CD4-positive, CD25-positive, alpha-beta regulatory T cell (primary cell): ENCODE measurements around the gene GPRIN2. TPM values are rescaled to one million over a fixed set of nuclear protein-coding genes. Genes with fewer than 3 reads are reported as not detected.

ENCODE experiments used
- ATAC-seq, 2 donors: fragments of 150-1000 bp; cut with Tn5 transposase; one replicate each; pipeline ENCODE4 v1.10.0; 2021; ENCODE audit warnings: low read depth in 2 of 2, moderate number of reproducible peaks in 2 of 2, moderate library complexity in 1 of 2
- DNase-seq, 3 donors: peaks; one replicate each; pipeline versions ENCODE4 v3.0.0 to v3.0.0-alpha.2; 2012 to 2022; ENCODE audit warnings: mixed read lengths in 1 of 3
- H3K27ac ChIP-seq: one replicate; pipeline ENCODE4 v1.7.0; 2013; ENCODE audit warnings: mild to moderate bottlenecking, low read length; ENCODE audit not compliant: insufficient read depth, poor library complexity, severe bottlenecking
- H3K27me3 ChIP-seq: one replicate; pipeline ENCODE4 v1.7.0; 2013; ENCODE audit warnings: low read length; ENCODE audit not compliant: control insufficient read depth, insufficient read depth
- H3K36me3 ChIP-seq: one replicate; pipeline ENCODE4 v1.7.0; 2013; ENCODE audit warnings: mild to moderate bottlenecking, low read length, moderate library complexity; ENCODE audit not compliant: control insufficient read depth, insufficient read depth
- H3K4me1 ChIP-seq: 2 replicates; pipeline ENCODE4 v1.7.0; 2013; ENCODE audit warnings: mild to moderate bottlenecking, low read length; ENCODE audit not compliant: insufficient read depth, control insufficient read depth, poor library complexity, severe bottlenecking
- H3K4me3 ChIP-seq: one replicate; pipeline ENCODE4 v1.7.0; 2013; ENCODE audit warnings: low read depth, mild to moderate bottlenecking, low read length, moderate library complexity
- H3K9me3 ChIP-seq, 2 experiments: 1 replicate in 1 of 2; 2 replicates in 1 of 2; pipeline ENCODE4 v1.7.0; 2013; ENCODE audit warnings: low read length in 2 of 2, mild to moderate bottlenecking in 1 of 2, moderate library complexity in 1 of 2; ENCODE audit not compliant: control insufficient read depth in 2 of 2
- H3K27ac Mint-ChIP-seq, 3 donors: one replicate each; pipeline ENCODE4 v1.8.0; 2020 to 2022; ENCODE audit warnings: mild to moderate bottlenecking in 3 of 3, mixed read lengths in 3 of 3, moderate library complexity in 2 of 3
- H3K27me3 Mint-ChIP-seq: one replicate; pipeline ENCODE4 v1.8.0; 2022; ENCODE audit warnings: mild to moderate bottlenecking, mixed read lengths
- H3K36me3 Mint-ChIP-seq: one replicate; pipeline ENCODE4 v1.8.0; 2020; ENCODE audit warnings: mixed read lengths
- H3K4me1 Mint-ChIP-seq, 4 donors: one replicate each; pipeline ENCODE4 v1.8.0; 2020 to 2022; ENCODE audit warnings: mixed read lengths in 4 of 4, mild to moderate bottlenecking in 1 of 4
- H3K4me3 Mint-ChIP-seq, 4 donors: one replicate each; pipeline ENCODE4 v1.8.0; 2020 to 2022; ENCODE audit warnings: mild to moderate bottlenecking in 4 of 4, mixed read lengths in 4 of 4, moderate library complexity in 3 of 4
- H3K9me3 Mint-ChIP-seq, 7 donors: one replicate each; pipeline ENCODE4 v1.8.0; 2020 to 2022; ENCODE audit warnings: mixed read lengths in 7 of 7, mild to moderate bottlenecking in 3 of 7, moderate library complexity in 2 of 7
- polyA plus RNA-seq, 4 donors: library from polyadenylated mRNA; unstranded; fragments of 300-500 nt; fragmentation: Illumina TruSeq; gene quantifications; one replicate each; pipeline ENCODE4 v1.2.3, GENCODE V29; 2021
- total RNA-seq: library from RNA; stranded (reverse); gene quantifications from one replicate; pipeline ENCODE4 v1.2.3, GENCODE V29; 2022

Gene GPRIN2
- total and polyA plus RNA-seq, 5 donors from 2014 or later: not detected

DNA sequence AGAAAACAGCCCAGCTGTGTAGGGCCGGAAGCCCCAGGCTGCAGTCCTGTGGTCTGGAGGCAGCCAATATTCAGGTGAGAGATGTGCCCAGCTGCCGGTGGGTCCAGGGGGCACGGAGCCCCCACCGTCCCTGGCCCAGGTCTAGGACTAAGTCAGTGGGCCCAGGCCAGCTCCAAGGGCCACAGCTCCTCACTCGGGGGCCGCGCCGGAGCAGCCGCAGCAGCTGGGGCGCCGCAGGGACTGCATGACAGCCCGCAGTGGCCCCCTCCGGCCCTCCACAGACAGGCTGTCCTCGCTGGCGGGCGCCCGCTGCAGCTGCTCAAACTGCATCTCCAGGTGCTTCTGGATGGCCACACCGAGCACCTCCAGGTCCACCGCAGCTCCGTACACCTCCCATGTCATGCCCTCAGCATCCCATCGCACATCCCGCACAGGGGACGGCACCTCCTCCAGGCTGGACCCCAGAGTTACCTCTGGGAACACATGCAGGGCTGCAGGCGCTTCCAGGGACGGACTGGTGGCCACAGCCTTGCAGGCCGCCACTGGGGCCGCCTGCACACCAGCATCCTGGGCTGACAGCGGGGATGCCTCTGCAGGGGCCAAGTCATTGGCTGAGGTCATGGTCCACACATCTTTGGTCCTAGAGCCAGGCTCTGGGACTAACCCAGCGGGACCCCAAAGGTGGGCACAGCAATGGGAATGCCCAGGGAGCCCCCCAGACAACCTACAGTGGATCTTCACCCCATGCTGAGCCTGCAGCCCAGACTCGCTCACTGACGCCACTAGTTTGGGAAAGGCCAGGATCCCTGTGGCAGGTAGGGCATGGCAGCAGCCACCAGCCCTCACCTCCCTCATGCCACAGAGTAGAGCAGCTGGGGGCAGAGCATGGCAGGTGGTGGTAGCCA is 7.0 kb downstream of the GPRIN2 start:
- Mint-ChIP-seq H3K27ac (no peak overlapping the region), H3K27me3 (peaks cover 10% of the 10 kb centered on the region)

DNA sequence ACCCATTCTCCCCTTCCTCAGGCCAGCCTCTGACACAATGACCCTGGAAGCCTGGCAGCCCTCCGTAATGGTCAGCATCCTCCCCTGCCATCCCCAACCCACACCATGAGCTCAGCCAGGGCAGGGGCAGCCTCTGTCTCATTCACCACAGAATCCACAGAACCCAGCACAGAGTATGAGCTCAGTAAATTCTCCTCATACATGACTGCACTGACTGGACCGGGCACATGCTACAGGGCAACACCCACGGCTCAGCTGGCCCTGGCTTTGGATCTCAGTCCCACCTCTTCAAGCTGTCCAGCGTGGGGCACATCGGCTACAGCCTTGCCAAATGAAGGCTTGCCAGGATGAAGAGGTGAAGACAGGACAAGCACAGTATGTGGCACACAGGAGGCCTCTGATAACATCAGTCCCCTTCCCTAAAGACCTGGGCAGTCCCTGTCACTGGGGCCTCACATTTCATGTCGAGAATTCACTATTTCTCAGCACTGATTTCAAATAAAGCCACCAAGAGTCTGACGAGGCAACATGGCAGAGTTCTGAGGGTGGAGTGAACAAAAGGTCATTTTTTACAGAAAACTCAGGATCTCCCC is 7.9 kb downstream of the GPRIN2 start:
- H3K9me3 ChIP-seq: no peaks in the 10 kb centered on the region
- Mint-ChIP-seq H3K27ac (no peak overlapping the region), H3K9me3 (no peaks in the 10 kb centered on the region), H3K4me1 (no peaks in the 10 kb centered on the region), H3K36me3 (no peaks in the 10 kb centered on the region), H3K27me3 (peaks cover 9% of the 10 kb centered on the region), H3K4me3 (no peak overlapping the region)
- no peaks in the 10 kb centered on the region for H3K36me3 ChIP-seq
- ATAC-seq (no peak), DNase-seq (no peak)
- H3K27ac ChIP-seq: no peak overlapping the region
- H3K4me1 ChIP-seq: no peaks in the 10 kb centered on the region
- peaks cover 1% of the 10 kb centered on the region for H3K27me3 ChIP-seq
- no peak overlapping the region for H3K4me3 ChIP-seq

More for the DNA sequence above, 7.0 kb downstream of the GPRIN2 start:
- no peak for ATAC-seq
- Histone ChIP-seq H3K9me3 (no peaks in the 10 kb centered on the region), H3K4me3 (no peak overlapping the region), H3K27ac (no peak overlapping the region), H3K4me1 (no peaks in the 10 kb centered on the region), H3K36me3 (no peaks in the 10 kb centered on the region), H3K27me3 (peaks cover 2% of the 10 kb centered on the region)
- no peak for DNase-seq
- Mint-ChIP-seq H3K9me3 (no peaks in the 10 kb centered on the region), H3K4me1 (no peaks in the 10 kb centered on the region), H3K36me3 (no peaks in the 10 kb centered on the region), H3K4me3 (no peak overlapping the region)

DNA sequence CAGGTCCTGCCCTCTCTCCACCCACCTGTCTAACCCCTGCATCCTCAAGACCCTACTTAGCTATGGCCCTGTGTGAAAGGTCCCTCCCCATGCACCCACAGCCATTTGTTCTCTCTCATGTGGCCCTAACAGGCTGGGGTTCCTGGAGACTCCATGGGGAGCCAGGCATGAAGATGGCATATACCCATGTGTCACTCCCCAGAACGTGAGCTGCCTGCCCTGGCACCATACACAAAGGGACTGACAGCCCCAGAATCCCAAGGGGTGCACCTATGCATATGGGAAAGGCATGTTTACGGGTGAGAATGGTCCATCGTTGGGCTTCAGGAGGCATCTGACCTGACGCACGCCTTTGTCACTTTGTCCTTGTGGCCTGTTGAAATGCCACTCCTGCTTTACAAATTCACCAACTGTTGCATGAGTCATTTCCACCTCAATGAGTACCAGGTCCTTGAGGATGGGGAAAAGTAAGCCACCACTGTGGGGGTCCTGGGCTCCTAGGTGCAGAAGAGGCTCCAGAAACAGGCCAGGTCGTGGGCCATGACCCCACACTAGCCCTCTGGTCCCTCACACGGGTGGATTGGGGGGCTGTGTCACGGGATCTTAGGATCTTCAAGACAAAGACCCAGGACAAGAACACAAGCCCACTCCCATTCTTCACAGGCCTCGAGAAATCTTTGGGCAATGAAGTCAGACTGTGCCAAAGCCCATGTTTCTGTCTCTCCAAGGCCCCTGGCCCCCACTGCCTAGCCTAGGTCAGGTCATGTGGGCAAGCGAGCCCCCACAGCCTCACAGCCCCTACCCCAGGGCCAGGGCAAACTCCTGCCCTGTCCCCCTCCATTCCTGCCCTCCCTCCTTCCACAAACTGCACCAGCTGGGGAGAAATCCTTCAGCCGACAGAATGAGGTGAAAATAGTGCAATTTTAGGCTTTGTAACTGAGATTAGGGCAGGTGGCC is 8.6 kb downstream of the GPRIN2 start:
- H3K27me3 Mint-ChIP-seq: peaks cover 9% of the 10 kb centered on the region
- no peak overlapping the region for H3K4me3 Mint-ChIP-seq
- no peaks in the 10 kb centered on the region for H3K36me3 ChIP-seq
- no peak for DNase-seq
- no peak overlapping the region for H3K27ac ChIP-seq
- H3K27me3 ChIP-seq: no peaks in the 10 kb centered on the region
- H3K4me1 ChIP-seq: no peaks in the 10 kb centered on the region
- no peaks in the 10 kb centered on the region for H3K9me3 ChIP-seq
- no peaks in the 10 kb centered on the region for H3K9me3 Mint-ChIP-seq
- H3K4me3 ChIP-seq: no peak overlapping the region
- H3K4me1 Mint-ChIP-seq: no peaks in the 10 kb centered on the region
- H3K36me3 Mint-ChIP-seq: no peaks in the 10 kb centered on the region
- ATAC-seq: no peak
- H3K27ac Mint-ChIP-seq: no peak overlapping the region

DNA sequence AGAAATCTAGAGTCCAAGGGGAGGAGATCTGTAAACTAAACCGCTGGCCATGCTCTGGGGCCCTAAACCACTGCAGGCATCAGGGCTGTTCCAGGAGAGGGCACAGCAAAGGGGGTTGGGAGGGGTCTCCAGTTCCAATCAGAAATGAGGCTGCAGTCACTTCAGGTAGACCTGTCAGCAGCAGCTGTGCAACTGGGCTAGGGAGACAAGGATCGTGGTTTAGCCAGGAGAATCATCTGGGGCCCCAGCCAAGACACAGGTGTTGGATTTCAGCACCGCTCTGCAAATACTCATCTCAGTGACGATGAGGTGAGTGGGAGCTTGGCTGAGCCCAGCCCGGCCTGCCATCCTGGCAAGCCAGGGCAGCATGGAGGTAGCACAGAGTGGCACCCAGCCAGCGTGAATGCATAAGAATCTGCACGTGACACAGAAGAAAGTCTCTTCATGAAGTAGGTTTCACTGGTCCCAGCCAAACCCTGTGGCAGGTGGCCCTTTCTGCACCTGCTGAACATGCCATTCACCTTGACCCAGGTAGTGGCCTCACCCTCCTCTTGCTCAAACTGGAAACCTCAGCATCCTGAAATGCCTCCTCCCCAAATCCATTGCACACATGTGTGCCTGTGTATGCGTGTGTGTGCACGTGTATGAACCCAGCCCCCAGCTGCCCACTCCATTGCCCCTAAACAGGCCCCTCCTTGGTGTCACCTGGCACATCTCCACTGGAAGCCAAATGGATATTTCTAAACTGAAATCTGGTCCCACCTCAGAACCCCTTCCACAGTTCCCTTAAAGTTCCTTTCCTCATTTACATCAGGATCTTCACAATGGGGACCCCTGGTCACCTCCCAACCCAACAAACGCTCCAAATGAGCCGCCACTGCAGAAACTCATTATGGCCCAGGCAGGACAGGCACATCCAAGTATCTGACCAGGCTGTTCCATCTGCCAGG is 9.6 kb downstream of the GPRIN2 start:
- Mint-ChIP-seq H3K4me3 (no peak overlapping the region), H3K4me1 (no peaks in the 10 kb centered on the region), H3K27ac (no peak overlapping the region), H3K9me3 (no peaks in the 10 kb centered on the region), H3K27me3 (peaks cover 17% of the 10 kb centered on the region), H3K36me3 (no peaks in the 10 kb centered on the region)
- Histone ChIP-seq H3K27ac (no peak overlapping the region), H3K4me3 (no peak overlapping the region), H3K27me3 (no peaks in the 10 kb centered on the region), H3K36me3 (no peaks in the 10 kb centered on the region), H3K4me1 (no peaks in the 10 kb centered on the region), H3K9me3 (no peaks in the 10 kb centered on the region)
- DNase-seq (peak in 1 of 3 donors; percentile 0), ATAC-seq (no peak)

DNA sequence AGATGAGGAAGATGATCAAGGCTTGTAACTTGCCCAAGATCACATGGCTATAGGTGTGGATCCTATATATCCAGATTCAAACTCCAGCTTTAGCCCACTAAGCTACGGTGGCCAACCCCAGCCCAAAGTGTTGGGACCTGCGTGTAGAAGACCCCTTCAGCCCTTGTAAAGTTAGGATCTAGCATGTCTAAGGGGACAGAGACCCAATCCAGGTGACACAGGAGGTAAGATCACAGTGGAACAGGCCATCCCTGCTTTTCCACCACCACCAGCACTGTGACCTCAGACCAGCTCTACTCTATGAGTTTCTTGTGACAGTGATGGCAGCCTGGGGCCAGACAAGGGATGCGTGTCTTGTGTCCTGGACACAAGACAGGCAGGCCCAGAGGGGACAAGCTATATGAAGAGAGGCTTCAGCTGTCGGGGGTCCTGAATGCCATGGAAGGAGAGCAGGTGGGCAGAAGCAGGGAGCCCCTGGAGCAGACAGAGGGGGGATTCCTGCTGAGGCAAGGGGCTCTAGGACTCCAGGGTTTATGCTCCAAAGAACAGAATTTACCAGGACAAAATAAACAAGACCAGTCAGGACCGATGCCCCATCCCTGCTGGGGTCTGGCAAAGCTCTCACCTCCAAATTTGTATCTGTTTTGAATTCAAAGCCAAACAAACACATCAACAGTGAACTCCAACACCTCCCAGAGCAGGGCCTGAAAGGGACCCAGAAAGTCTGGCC is 10.4 kb downstream of the GPRIN2 start:
- no peaks in the 10 kb centered on the region for H3K36me3 ChIP-seq
- no peak overlapping the region for H3K27ac ChIP-seq
- peaks cover 17% of the 10 kb centered on the region for H3K27me3 Mint-ChIP-seq
- no peaks in the 10 kb centered on the region for H3K4me1 Mint-ChIP-seq
- ATAC-seq (no peak), DNase-seq (peak in 1 of 3 donors; percentile 0)
- no peak overlapping the region for H3K4me3 Mint-ChIP-seq
- H3K36me3 Mint-ChIP-seq: no peaks in the 10 kb centered on the region
- H3K4me1 ChIP-seq: no peaks in the 10 kb centered on the region
- no peak overlapping the region for H3K4me3 ChIP-seq
- no peaks in the 10 kb centered on the region for H3K9me3 Mint-ChIP-seq
- no peaks in the 10 kb centered on the region for H3K27me3 ChIP-seq
- no peaks in the 10 kb centered on the region for H3K9me3 ChIP-seq
- H3K27ac Mint-ChIP-seq: no peak overlapping the region

DNA sequence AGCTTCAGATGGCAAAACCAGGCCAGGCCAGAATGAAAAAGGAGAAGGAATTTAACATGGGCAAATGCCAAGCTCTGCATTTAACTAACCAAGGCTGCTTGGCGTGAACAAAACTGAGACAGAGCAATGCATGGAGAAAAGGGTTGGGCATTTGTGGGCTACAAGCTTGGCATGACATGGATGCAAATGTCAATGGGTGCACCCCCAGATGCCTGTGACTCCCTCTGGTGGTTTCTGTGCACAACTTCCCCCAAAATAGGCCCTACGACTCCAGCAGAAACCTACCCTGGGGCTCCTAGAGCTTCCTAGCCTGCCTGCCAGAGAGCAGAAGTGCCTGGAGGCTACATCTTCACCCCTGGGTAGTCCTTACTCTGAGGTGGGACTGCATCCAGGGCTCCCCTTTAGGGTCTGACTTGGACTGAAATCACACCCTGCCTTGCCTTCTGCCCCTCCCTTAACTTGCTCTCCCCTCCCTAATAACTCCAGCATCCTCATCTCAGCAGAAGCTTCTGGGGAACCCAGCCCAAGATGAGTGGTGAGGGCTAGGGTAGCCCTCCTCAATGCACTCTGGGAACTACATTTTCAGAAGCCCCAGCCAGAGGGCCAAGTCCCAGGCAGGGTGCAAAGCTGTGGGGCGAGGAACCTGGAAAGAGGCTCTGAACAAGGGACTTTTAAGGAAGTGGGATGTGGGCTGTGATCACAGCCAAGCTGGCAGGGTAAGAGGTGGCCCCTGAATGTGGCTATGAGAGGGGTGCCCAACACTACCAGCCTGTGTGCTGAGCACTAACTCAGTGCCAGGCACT is 11.3 kb downstream of the GPRIN2 start:
- H3K27me3 ChIP-seq: peaks cover 3% of the 10 kb centered on the region

More for the DNA sequence above, 11.3 kb downstream of the GPRIN2 start:
- Histone ChIP-seq H3K27ac (no peak overlapping the region), H3K4me3 (no peak overlapping the region), H3K36me3 (no peaks in the 10 kb centered on the region), H3K9me3 (no peaks in the 10 kb centered on the region), H3K4me1 (no peaks in the 10 kb centered on the region)
- peak in 2 of 3 donors; percentile 0 to 20 for DNase-seq
- ATAC-seq: no peak
- H3K9me3 Mint-ChIP-seq: peaks cover 0 to 2% (median 0%) of the 10 kb centered on the region in 7 donors
- no peak overlapping the region for H3K4me3 Mint-ChIP-seq
- no peak overlapping the region for H3K27ac Mint-ChIP-seq
- peaks cover 22% of the 10 kb centered on the region for H3K27me3 Mint-ChIP-seq
- no peaks in the 10 kb centered on the region for H3K36me3 Mint-ChIP-seq
- peaks cover 0 to 5% (median 1%) of the 10 kb centered on the region in 4 donors for H3K4me1 Mint-ChIP-seq
